ENCODE data around the gene TTC8. TPM values are rescaled to one million over a fixed set of nuclear protein-coding genes. Genes with fewer than 3 reads are reported as not detected.

TTC8 gene
- total RNA-seq, 1 experiment from 2014 or later, result 9.2 TPM

DNA sequence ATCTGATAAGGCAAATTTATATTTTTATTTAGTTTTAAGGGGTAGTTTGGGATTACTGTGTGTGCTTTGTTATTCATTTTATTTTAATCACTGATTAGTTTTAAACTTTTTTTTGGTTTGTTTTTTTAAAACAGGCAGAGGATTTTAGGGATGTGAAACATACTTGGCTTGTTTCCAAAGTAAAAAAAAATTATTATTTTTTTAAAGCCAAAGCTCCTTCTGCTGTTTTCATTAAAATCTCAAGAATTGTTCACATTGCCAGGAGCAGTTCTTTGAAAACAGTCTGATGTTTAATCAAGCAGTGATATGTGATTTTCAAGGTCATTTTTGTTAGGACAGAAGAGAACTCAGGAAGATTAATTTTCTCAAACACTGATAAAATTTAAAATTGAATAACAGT lies 11.2 kb downstream of the TTC8 start:
- Histone ChIP-seq H2BK20ac (ENCODE audit: low read depth, low read length, poor library complexity, severe bottlenecking) (no peak overlapping the region), H3K23ac (ENCODE audit: insufficient read length, low read depth, low read length) (no peak overlapping the region), H3K14ac (ENCODE audit: insufficient read depth, low read length) (no peak overlapping the region), H2BK5ac (ENCODE audit: insufficient read length, low read length) (no peak overlapping the region), H3K9me3 (ENCODE audit: control insufficient read depth, low read depth, low read length) (no peaks in the 10 kb centered on the region), H3K27me3 (ENCODE audit: insufficient read depth, low read length) (no peaks in the 10 kb centered on the region), H3T11ph (ENCODE audit: low read length) (no peak overlapping the region), H4K5ac (ENCODE audit: insufficient read length, low read depth, low read length) (no peak overlapping the region), H3K23me2 (ENCODE audit: insufficient read length, low read depth, low read length, poor library complexity, severe bottlenecking) (no peaks in the 10 kb centered on the region), H3K4ac (ENCODE audit: low read depth, low read length) (no peak overlapping the region), H3K79me1 (ENCODE audit: insufficient read depth, low read depth, low read length, poor library complexity, severe bottlenecking) (no peaks in the 10 kb centered on the region), H2BK15ac (ENCODE audit: low read depth, low read length) (no peak overlapping the region), H3K79me2 (ENCODE audit: insufficient read depth, low read length) (no peaks in the 10 kb centered on the region), H4K8ac (replicated peaks; ENCODE audit: insufficient read length, low read depth, low read length) (no peak overlapping the region), H3K4me1 (ENCODE audit: insufficient read depth, low read length) (no peaks in the 10 kb centered on the region), H2BK120ac (ENCODE audit: low read depth, low read length, poor library complexity, severe bottlenecking) (no peak overlapping the region), H3K27ac (ENCODE audit: insufficient read length, low read depth, low read length) (no peak overlapping the region), H4K91ac (ENCODE audit: insufficient read length, low read depth, low read length) (no peak overlapping the region), H3K4me2 (ENCODE audit: insufficient read depth, insufficient read length, low read length) (no peak overlapping the region), H2AK5ac (ENCODE audit: insufficient read length, low read length) (no peak overlapping the region), H3K56ac (ENCODE audit: insufficient read length, low read depth, low read length) (no peak overlapping the region), H2AFZ (ENCODE audit: low read length) (no peak overlapping the region), H3K18ac (ENCODE audit: insufficient read length, low read depth, low read length) (no peak overlapping the region), H4K20me1 (ENCODE audit: control insufficient read depth, insufficient read depth, insufficient read length) (no peaks in the 10 kb centered on the region), H2BK12ac (ENCODE audit: insufficient read length, low read depth, low read length) (no peak overlapping the region), H3K9ac (ENCODE audit: extremely low read depth, insufficient read length, low read length) (no peak overlapping the region)
- Mint-ChIP-seq H3K4me3 (no peak overlapping the region), H3K27me3 (ENCODE audit: low read depth) (no peaks in the 10 kb centered on the region), H3K36me3 (ENCODE audit: insufficient read depth in 1 of 3, low read depth in 3 of 3) (peaks cover 5 to 10% (median 5%) of the 10 kb centered on the region in 3 experiments; a peak in 6 of 7 replicates), H3K27ac (no peak overlapping the region), H3K9me3 (peaks cover 0 to 2% of the 10 kb centered on the region in 2 experiments; a peak in 2 of 5 replicates), H3K4me1 (peaks cover 2 to 9% of the 10 kb centered on the region in 2 experiments; a peak in 2 of 4 replicates)
- DNase-seq, result no peak
- TF ChIP-seq, protein P1, sequence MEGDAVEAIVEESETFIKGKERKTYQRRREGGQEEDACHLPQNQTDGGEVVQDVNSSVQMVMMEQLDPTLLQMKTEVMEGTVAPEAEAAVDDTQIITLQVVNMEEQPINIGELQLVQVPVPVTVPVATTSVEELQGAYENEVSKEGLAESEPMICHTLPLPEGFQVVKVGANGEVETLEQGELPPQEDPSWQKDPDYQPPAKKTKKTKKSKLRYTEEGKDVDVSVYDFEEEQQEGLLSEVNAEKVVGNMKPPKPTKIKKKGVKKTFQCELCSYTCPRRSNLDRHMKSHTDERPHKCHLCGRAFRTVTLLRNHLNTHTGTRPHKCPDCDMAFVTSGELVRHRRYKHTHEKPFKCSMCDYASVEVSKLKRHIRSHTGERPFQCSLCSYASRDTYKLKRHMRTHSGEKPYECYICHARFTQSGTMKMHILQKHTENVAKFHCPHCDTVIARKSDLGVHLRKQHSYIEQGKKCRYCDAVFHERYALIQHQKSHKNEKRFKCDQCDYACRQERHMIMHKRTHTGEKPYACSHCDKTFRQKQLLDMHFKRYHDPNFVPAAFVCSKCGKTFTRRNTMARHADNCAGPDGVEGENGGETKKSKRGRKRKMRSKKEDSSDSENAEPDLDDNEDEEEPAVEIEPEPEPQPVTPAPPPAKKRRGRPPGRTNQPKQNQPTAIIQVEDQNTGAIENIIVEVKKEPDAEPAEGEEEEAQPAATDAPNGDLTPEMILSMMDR (conservative IDR thresholded peaks at IDR 0.05), result no peak

Measured in H9 (cell line).